ENCODE results near the gene HPS4.

DNA sequence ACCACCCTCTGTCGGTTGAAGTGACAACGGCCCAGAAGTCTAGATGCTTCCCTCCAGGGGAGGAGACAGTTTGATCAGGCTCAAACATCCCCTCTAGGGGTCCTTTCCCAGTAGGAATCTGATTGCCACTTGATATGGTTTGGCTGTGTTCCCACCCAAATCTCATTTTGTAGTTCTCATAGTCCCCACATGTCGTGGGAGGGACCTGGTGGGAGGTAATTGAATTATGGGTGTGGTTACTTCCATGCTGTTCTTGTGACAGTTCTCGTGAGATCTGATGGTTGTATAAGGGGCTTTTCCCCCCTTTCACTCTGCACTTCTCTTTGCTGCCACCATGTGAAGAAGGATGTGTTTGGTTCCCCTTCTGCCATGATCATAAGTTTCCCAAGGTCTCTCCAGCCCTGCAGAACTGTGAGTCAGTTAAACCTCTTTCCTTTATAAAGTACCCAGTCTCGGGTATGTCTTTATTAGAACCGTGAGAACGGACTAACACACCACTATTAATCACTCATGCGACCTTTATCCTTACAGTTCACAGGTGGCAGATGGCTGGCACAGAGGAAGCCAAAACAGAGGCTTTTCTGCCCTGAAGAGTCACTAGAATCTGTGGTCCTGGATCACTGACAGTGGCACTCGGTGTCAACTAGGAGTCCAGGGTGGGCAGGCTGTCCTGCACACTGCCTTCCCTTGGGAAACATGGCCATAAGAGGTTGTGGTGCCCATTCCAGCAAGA is 33.0 kb downstream of the HPS4 start:
- TF ChIP-seq, protein P1, sequence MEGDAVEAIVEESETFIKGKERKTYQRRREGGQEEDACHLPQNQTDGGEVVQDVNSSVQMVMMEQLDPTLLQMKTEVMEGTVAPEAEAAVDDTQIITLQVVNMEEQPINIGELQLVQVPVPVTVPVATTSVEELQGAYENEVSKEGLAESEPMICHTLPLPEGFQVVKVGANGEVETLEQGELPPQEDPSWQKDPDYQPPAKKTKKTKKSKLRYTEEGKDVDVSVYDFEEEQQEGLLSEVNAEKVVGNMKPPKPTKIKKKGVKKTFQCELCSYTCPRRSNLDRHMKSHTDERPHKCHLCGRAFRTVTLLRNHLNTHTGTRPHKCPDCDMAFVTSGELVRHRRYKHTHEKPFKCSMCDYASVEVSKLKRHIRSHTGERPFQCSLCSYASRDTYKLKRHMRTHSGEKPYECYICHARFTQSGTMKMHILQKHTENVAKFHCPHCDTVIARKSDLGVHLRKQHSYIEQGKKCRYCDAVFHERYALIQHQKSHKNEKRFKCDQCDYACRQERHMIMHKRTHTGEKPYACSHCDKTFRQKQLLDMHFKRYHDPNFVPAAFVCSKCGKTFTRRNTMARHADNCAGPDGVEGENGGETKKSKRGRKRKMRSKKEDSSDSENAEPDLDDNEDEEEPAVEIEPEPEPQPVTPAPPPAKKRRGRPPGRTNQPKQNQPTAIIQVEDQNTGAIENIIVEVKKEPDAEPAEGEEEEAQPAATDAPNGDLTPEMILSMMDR (conservative IDR thresholded peaks at IDR 0.05 in 1 of 2, IDR thresholded peaks at IDR 0.05 in 1 of 2; ENCODE audit: low read depth in 1 of 2, low read length in 2 of 2), result no peak
- no peak for TF ChIP-seq EZH2 (IDR thresholded peaks at IDR 0.05; ENCODE audit: low read length, missing control alignments)
